ENCODE data around the gene ADCY9.
"Not testable (repeated sequence)": the region's sequence is repeated elsewhere in the genome, so short reads cannot be mapped to it uniquely, and the experiment has no call there.

ADCY9 gene

GRCh38 chr16:3980253-3981111, 135.8 kb downstream of the ADCY9 start:
- FAIRE-seq = no peak
- DNase-seq (ENCODE audit: low spot score) = peak; percentile 68

- FAIRE-seq (peak; percentile 40), DNase-seq (ENCODE audit: low spot score) (no peak)
Measured at GRCh38 chr16:3979518-3979917, 136.7 kb downstream of the ADCY9 start.

GRCh38 chr16:3979070-3979469, 137.2 kb downstream of the ADCY9 start:
- no peak for FAIRE-seq
- no peak for DNase-seq (ENCODE audit: low spot score)

- DNase-seq (ENCODE audit: low spot score) (no peak), FAIRE-seq (no peak)
Measured at GRCh38 chr16:3977376-3977775, 138.9 kb downstream of the ADCY9 start.

GRCh38 chr16:3974751-3975150, 141.5 kb downstream of the ADCY9 start:
- peak; percentile 37 for FAIRE-seq
- no peak for DNase-seq (ENCODE audit: low spot score)

- DNase-seq (ENCODE audit: low spot score) = no peak
Measured at GRCh38 chr16:3971706-3972105, 144.5 kb downstream of the ADCY9 start.

GRCh38 chr16:3971261-3971660, 145.0 kb downstream of the ADCY9 start:
- no peak for FAIRE-seq
- DNase-seq (ENCODE audit: low spot score) = no peak

More at GRCh38 chr16:3971706-3972105, 144.5 kb downstream of the ADCY9 start:
- FAIRE-seq = no peak

- FAIRE-seq (no peak), DNase-seq (ENCODE audit: low spot score) (no peak)
Measured at GRCh38 chr16:3968551-3968950, 147.7 kb downstream of the ADCY9 start.

GRCh38 chr16:3966681-3967080, 149.6 kb downstream of the ADCY9 start:
- no peak for FAIRE-seq

GRCh38 chr16:3965781-3966582, 150.3 kb downstream of the ADCY9 start:
- DNase-seq (ENCODE audit: low spot score) = no peak
- FAIRE-seq = no peak

More at GRCh38 chr16:3966681-3967080, 149.6 kb downstream of the ADCY9 start:
- DNase-seq (ENCODE audit: low spot score) = no peak

GRCh38 chr16:3965306-3965705, 150.9 kb downstream of the ADCY9 start:
- FAIRE-seq = no peak
- no peak for DNase-seq (ENCODE audit: low spot score)

- no peak for FAIRE-seq
- DNase-seq (ENCODE audit: low spot score) = no peak
Measured at GRCh38 chr16:3964686-3965290, 151.5 kb downstream of the ADCY9 start.

GRCh38 chr16:3963886-3964685, 152.2 kb downstream of the ADCY9 start:
- peak; percentile 13 for FAIRE-seq
- DNase-seq (ENCODE audit: low spot score) = no peak

- FAIRE-seq (peak; percentile 50), DNase-seq (ENCODE audit: low spot score) (no peak)
Measured at GRCh38 chr16:3963203-3963602, 153.0 kb downstream of the ADCY9 start.

- FAIRE-seq (no peak), DNase-seq (ENCODE audit: low spot score) (peak; percentile 72)
Measured at GRCh38 chr16:3961449-3961849, 154.8 kb downstream of the ADCY9 start.

- DNase-seq (ENCODE audit: low spot score); FAIRE-seq: not testable (repeated sequence)
Measured at GRCh38 chr16:3959926-3960590, 156.2 kb downstream of the ADCY9 start.

GRCh38 chr16:3959148-3959547, 157.1 kb downstream of the ADCY9 start:
- no peak for DNase-seq (ENCODE audit: low spot score)

GRCh38 chr16:3957344-3957980, 158.8 kb downstream of the ADCY9 start:
- FAIRE-seq (no peak), DNase-seq (ENCODE audit: low spot score) (no peak)

More at GRCh38 chr16:3959148-3959547, 157.1 kb downstream of the ADCY9 start:
- peak; percentile 40 for FAIRE-seq

- no peak for DNase-seq (ENCODE audit: low spot score)
- no peak for FAIRE-seq
Measured at GRCh38 chr16:3954411-3954921, 161.8 kb downstream of the ADCY9 start.
